Cardiac muscle cell (in vitro differentiated cells and primary cell): ENCODE measurements around the gene ATXN1. TPM values are rescaled to one million over a fixed set of nuclear protein-coding genes. Genes with fewer than 3 reads are reported as not detected.

Experiments used
- DNase-seq, 2 donors: peaks; one replicate each; pipeline versions ENCODE4 v3.0.0 to v3.0.0-alpha.2; 2010 to 2017; ENCODE audit warnings: low read depth in 1 of 2, low spot score in 1 of 2
- H3K27ac ChIP-seq: fragments of 200-600 bp; sonication (generic); 2 replicates; pipeline ENCODE4 v1.5.1; 2016
- H3K27me3 ChIP-seq: fragments of 200-600 bp; sonication (generic); 2 replicates; pipeline ENCODE4 v1.6.0; 2016; ENCODE audit warnings: control low read depth
- H3K36me3 ChIP-seq: fragments of 200-600 bp; sonication (generic); 2 replicates; pipeline ENCODE4 v1.5.1; 2016; ENCODE audit warnings: control low read depth
- H3K4me1 ChIP-seq: fragments of 200-600 bp; sonication (generic); 2 replicates; pipeline ENCODE4 v1.8.1; 2017; ENCODE audit warnings: low read depth, mild to moderate bottlenecking, mixed run types
- H3K4me3 ChIP-seq: fragments of 200-600 bp; sonication (generic); 2 replicates; pipeline ENCODE4 v1.5.1; 2016; ENCODE audit warnings: mild to moderate bottlenecking
- H3K9me3 ChIP-seq: fragments of 200-600 bp; sonication (generic); 2 replicates; pipeline ENCODE4 v1.5.1; 2017; ENCODE audit warnings: low read depth, mild to moderate bottlenecking, control low read depth
- CTCF ChIP-seq: IDR thresholded peaks from 2 replicates; pipeline ENCODE4 v1.5.1; 2012; ENCODE audit warnings: low read depth, mild to moderate bottlenecking, low read length
- polyA plus RNA-seq: library from polyadenylated mRNA; unstranded; fragments of >200 nt; fragmentation: Nextera tagmentation; extraction: Ambion mirVana; gene quantifications from 2 replicates; pipeline ENCODE4 v1.2.1, GENCODE V29; 2016
- total RNA-seq: library from RNA; depleted of rRNA; stranded (reverse); fragments of >200 nt; gene quantifications from 2 replicates; pipeline ENCODE4 v1.2.3, GENCODE V29; 2016

ATXN1 gene
- total and polyA plus RNA-seq, 2 experiments from 2014 or later = 15.1 to 37.4 TPM

GRCh38 chr6:16522937-16523336, 238.3 kb downstream of the ATXN1 start:
- Histone ChIP-seq H3K27ac (no peak overlapping the region), H3K4me3 (no peak overlapping the region), H3K27me3 (no peaks in the 10 kb centered on the region), H3K9me3 (no peaks in the 10 kb centered on the region), H3K36me3 (peaks cover 8% of the 10 kb centered on the region), H3K4me1 (peaks cover 10% of the 10 kb centered on the region)
- TF ChIP-seq CTCF = no peak
- DNase-seq = no peak

GRCh38 chr6:16521528-16521927, 239.7 kb downstream of the ATXN1 start:
- peaks cover 18% of the 10 kb centered on the region for H3K4me1 ChIP-seq
- no peak overlapping the region for H3K27ac ChIP-seq
- H3K9me3 ChIP-seq = no peaks in the 10 kb centered on the region
- H3K36me3 ChIP-seq = peaks cover 8% of the 10 kb centered on the region
- no peak for DNase-seq
- H3K27me3 ChIP-seq = no peaks in the 10 kb centered on the region
- TF ChIP-seq CTCF = no peak
- H3K4me3 ChIP-seq = no peak overlapping the region

GRCh38 chr6:16519265-16520242, 241.7 kb downstream of the ATXN1 start:
- no peaks in the 10 kb centered on the region for H3K27me3 ChIP-seq
- TF ChIP-seq CTCF = no peak
- DNase-seq = peak in 1 of 2 donors; percentile 61
- H3K36me3 ChIP-seq = peaks cover 8% of the 10 kb centered on the region
- peaks cover 19% of the 10 kb centered on the region for H3K4me1 ChIP-seq
- no peaks in the 10 kb centered on the region for H3K9me3 ChIP-seq
- H3K27ac ChIP-seq = peak overlapping the region; percentile 44
- H3K4me3 ChIP-seq = no peak overlapping the region

GRCh38 chr6:16518265-16518664, 243.0 kb downstream of the ATXN1 start:
- Histone ChIP-seq H3K27ac (no peak overlapping the region), H3K36me3 (peaks cover 8% of the 10 kb centered on the region), H3K27me3 (no peaks in the 10 kb centered on the region), H3K9me3 (no peaks in the 10 kb centered on the region), H3K4me1 (peaks cover 31% of the 10 kb centered on the region), H3K4me3 (no peak overlapping the region)
- no peak for DNase-seq
- TF ChIP-seq CTCF = no peak

GRCh38 chr6:16514249-16514648, 247.0 kb downstream of the ATXN1 start:
- no peaks in the 10 kb centered on the region for H3K36me3 ChIP-seq
- H3K27ac ChIP-seq = peak overlapping the region; percentile 59
- H3K9me3 ChIP-seq = no peaks in the 10 kb centered on the region
- H3K27me3 ChIP-seq = no peaks in the 10 kb centered on the region
- DNase-seq = peak; percentile 44 to 85
- no peak overlapping the region for H3K4me3 ChIP-seq
- H3K4me1 ChIP-seq = peaks cover 47% of the 10 kb centered on the region
- TF ChIP-seq CTCF = peak; percentile 68
